Aorta (tissue), 5 donors: ENCODE results near the gene MRM3. TPM values are rescaled to one million over a fixed set of nuclear protein-coding genes. Genes with fewer than 3 reads are reported as not detected.
A peak's percentile ranks its signal among the peaks of the same experiment; 100 is the strongest.
"Not testable (repeated sequence)": the region's sequence is repeated elsewhere in the genome, so short reads cannot be mapped to it uniquely, and the experiment has no call there.

Experiments used
- ATAC-seq: fragments of 200-7000 bp; cut with Tn5 transposase; one replicate; pipeline ENCODE4 v1.9.1; 2022; ENCODE audit warnings: moderate library complexity; ENCODE audit not compliant: low FRiP score
- DNase-seq, 2 donors: peaks; one replicate each; pipeline ENCODE4 v3.0.0-alpha.2; 2020
- H3K27ac ChIP-seq, 2 donors: one replicate each; pipeline ENCODE4 v1.5.1; 2013; ENCODE audit warnings: low read length in 2 of 2, mild to moderate bottlenecking in 2 of 2, moderate library complexity in 2 of 2, control low read depth in 1 of 2, inconsistent platforms in 1 of 2, low read depth in 1 of 2
- H3K27me3 ChIP-seq, 2 donors: one replicate each; pipeline ENCODE4 v1.6.1; 2013; ENCODE audit warnings: control low read depth in 1 of 2, low read length in 1 of 2, mild to moderate bottlenecking in 1 of 2, moderate library complexity in 1 of 2; ENCODE audit not compliant: insufficient read depth in 2 of 2, control insufficient read depth in 1 of 2
- H3K36me3 ChIP-seq, 2 donors: one replicate each; pipeline ENCODE4 v1.6.1; 2013; ENCODE audit warnings: control low read depth in 1 of 2, low read length in 1 of 2, mild to moderate bottlenecking in 1 of 2; ENCODE audit not compliant: insufficient read depth in 2 of 2, control insufficient read depth in 1 of 2
- H3K4me1 ChIP-seq, 2 donors: one replicate each; pipeline ENCODE4 v1.6.1; 2013; ENCODE audit warnings: low read length in 2 of 2, control low read depth in 1 of 2, mild to moderate bottlenecking in 1 of 2, moderate library complexity in 1 of 2; ENCODE audit not compliant: insufficient read depth in 2 of 2, control insufficient read depth in 1 of 2
- H3K4me3 ChIP-seq, 2 donors: one replicate each; pipeline ENCODE4 v1.5.1; 2013; ENCODE audit warnings: low read length in 2 of 2, control low read depth in 1 of 2, mild to moderate bottlenecking in 1 of 2
- H3K9me3 ChIP-seq: one replicate; pipeline ENCODE4 v1.6.1; 2013; ENCODE audit warnings: mild to moderate bottlenecking, low read length; ENCODE audit not compliant: control insufficient read depth
- WGBS, 2 donors: extraction: QIAGEN DNeasy Blood & Tissue Kit; methylation state at CpG; one replicate each; pipeline ENCODE4 v1.1.7; 2013; 5-methylcytosine and 5-hydroxymethylcytosine counted together
- intact Hi-C, 2 donors: fragments of 100-400 bp; cut with DNase I; formaldehyde crosslinking; loops; one replicate each; pipeline versions ENCODE4 v1.14.2 to v1.15.0; 2022
- polyA plus RNA-seq, 2 donors: library from polyadenylated mRNA; stranded (reverse); fragments of 200-250 nt; gene quantifications; one replicate each; pipeline ENCODE4 v1.2.3, GENCODE V29; 2013
- total RNA-seq, 2 donors: library from RNA; stranded (reverse); fragmentation: NEBNext Ultra II Directional; extraction: Animal tissue kit (Norgen Biotek cat#: 25700); gene quantifications; one replicate each; pipeline ENCODE4 v1.2.1, GENCODE V29; 2021
- donor health status: healthy with polysubstance abuse.
- donor health status: Bipolar disorder and iron deficiency.
- donor health status: DM: no; HTN: no; CAD: no.
- donor health status: DM: no; HTN: no; CAD: no.
- donor health status: DM: yes; HTN: yes; CAD: no.

MRM3 gene
- total and polyA plus RNA-seq, 4 donors = 7.8 to 8.9 (median 7.9) TPM

DNA sequence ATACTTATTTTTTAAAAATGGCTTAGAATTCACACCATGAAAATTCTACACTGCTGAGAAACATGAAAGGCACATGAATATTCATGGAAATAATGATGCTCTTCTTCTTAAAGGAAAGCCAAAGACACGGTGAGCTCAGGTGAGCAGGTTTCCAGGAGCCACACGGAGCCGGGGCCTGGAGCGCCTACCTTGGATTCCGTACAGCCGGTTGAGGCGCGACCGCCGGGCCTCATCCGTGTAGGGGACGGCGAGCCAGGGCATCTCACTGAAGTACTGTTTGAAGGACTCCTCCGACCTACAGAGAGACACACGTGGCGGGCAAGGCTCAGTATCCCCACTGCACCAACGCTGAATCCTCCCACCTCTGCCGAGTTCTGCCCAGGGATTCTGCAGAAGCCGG is 37.1 kb downstream of the MRM3 start:
- no peaks in the 10 kb centered on the region for H3K27me3 ChIP-seq
- no peaks in the 10 kb centered on the region for H3K36me3 ChIP-seq
- H3K9me3 ChIP-seq = no peaks in the 10 kb centered on the region
- 93 to 94% methylated on average over 19 of the region's 19 CpGs for WGBS, 2 donors
- H3K4me1 ChIP-seq = no peaks in the 10 kb centered on the region
- no peak for DNase-seq
- intact Hi-C loops = no loop called here
- no peak overlapping the region for H3K27ac ChIP-seq
- no peak for ATAC-seq
- no peak overlapping the region for H3K4me3 ChIP-seq

DNA sequence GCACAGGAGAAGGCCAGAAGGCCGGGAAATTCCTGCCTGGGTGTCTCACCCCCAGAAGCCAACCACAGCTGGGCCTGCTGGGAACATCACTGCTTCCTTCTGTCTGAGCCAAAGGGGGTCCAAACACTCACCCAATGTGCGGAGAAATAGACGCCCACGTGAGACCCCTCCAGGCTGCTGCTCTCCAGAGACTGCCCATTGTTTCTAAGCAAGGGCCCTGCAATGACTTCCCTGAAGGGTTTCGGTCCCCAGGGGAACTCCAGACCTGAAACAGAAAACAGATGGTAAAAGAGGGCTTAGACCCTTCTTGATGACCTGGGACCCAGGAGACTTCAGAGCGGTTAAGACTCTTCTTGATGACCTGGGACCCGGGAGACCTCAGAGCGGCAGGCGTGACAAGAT is 41.3 kb downstream of the MRM3 start:
- intact Hi-C loops = no loop called here
- DNase-seq (no peak), ATAC-seq (no peak)
- no peaks in the 10 kb centered on the region for H3K9me3 ChIP-seq
- no peak overlapping the region for H3K4me3 ChIP-seq
- H3K27me3 ChIP-seq = no peaks in the 10 kb centered on the region
- no peaks in the 10 kb centered on the region for H3K4me1 ChIP-seq
- H3K36me3 ChIP-seq = no peaks in the 10 kb centered on the region
- 86 to 91% methylated on average over 9 of the region's 9 CpGs for WGBS, 2 donors
- H3K27ac ChIP-seq = no peak overlapping the region

DNA sequence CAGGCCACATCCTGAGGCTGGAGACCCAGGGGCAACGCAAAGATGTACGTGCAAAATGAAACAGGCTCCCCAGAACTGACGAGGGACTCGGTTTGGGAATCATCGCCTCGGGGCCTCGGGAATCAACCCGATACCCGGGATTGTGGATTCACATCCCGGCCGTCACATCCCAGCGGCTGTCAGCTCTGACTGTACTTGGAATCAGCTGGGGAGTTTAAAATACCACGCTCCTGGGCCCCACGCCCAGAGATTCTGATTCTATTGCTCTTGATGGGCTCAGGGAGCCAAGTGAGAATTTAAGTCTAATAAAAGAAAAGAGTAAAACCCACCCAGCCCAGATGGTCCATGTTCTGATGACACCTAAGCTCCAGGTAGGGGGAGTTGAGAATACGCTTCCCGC is 42.2 kb downstream of the MRM3 start:
- DNase-seq = no peak
- Histone ChIP-seq H3K4me1 (no peaks in the 10 kb centered on the region), H3K9me3 (no peaks in the 10 kb centered on the region), H3K4me3 (no peak overlapping the region), H3K36me3 (no peaks in the 10 kb centered on the region), H3K27ac (no peak overlapping the region), H3K27me3 (no peaks in the 10 kb centered on the region)
- intact Hi-C loops = no loop called here
- WGBS, 2 donors = 60 to 85% methylated on average over 16 of the region's 16 CpGs
- no peak for ATAC-seq

DNA sequence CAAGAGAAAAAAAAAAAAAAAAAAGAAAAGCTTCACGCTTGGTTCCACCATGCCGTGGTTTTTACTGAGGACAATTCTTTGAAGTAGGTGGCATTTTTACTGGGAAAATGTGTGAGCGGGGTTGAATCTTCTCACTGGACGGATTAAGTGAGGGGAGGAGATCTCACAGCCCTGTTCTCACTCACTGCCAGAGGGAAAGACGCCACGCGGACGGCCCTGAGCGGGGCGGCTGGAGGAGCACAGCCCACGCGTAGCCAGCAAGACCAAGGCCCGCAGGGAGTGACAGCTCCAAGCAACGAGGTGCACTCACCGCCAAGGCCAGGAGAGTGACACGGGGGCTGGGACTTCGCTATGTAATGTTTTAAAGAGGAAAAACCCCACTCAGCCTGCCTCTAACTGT is 43.1 kb downstream of the MRM3 start:
- Histone ChIP-seq H3K4me3 (no peak overlapping the region), H3K9me3 (no peaks in the 10 kb centered on the region), H3K27ac (no peak overlapping the region), H3K36me3 (no peaks in the 10 kb centered on the region), H3K27me3 (no peaks in the 10 kb centered on the region), H3K4me1 (no peaks in the 10 kb centered on the region)
- ATAC-seq (peak; percentile 26), DNase-seq (no peak)
- 79 to 80% methylated on average over 17 of the region's 17 CpGs for WGBS, 2 donors
- intact Hi-C loops = no loop called here

DNA sequence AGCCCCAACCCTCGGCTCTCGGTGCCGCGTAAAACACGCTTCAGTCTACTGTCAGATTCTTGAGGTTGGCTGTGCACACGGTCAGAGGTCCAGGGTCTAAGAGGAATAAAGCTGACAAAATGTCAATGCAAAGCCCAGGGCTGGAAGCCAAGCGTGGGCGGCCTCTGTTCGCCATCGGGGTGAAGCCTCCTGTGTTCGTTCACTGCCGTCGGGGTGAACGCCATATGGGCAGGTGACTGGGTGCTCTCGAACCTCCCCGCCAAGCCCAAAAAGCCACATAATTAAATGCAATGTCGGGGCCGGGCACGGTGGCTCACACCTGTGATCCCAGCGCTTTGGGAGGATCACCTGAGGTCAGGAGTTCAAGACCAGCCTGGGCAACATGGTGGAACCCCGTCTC is 44.6 kb downstream of the MRM3 start:
- DNase-seq = no peak
- ATAC-seq = no peak
- intact Hi-C loops = no loop called here
- Histone ChIP-seq H3K27me3 (no peaks in the 10 kb centered on the region), H3K9me3 (no peaks in the 10 kb centered on the region), H3K4me1 (no peaks in the 10 kb centered on the region), H3K4me3 (no peak overlapping the region), H3K36me3 (no peaks in the 10 kb centered on the region), H3K27ac (no peak overlapping the region)
- WGBS, 2 donors = 91% methylated on average over 21 of the region's 21 CpGs

DNA sequence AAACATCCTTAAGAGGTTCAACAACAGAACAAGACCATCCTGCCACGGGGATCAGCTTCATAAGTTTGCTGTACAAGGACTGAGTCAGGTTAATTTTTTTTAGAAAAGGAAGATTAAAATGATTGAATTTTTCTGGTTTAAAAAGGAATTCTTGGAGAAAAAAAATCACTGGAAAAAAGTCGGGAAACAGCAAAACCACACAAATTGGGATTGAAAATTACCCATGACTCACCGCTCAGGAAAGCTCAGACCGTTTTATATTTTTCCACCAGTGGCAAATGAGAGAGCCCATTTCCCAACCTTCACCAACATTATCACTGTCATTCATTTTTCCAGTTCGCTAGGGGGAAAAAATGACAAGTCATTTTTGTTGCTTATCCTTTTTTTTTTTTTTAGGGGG is 46.6 kb downstream of the MRM3 start:
- no peaks in the 10 kb centered on the region for H3K27me3 ChIP-seq
- intact Hi-C loops = no loop called here
- no peaks in the 10 kb centered on the region for H3K4me1 ChIP-seq
- H3K36me3 ChIP-seq = no peaks in the 10 kb centered on the region
- no peaks in the 10 kb centered on the region for H3K9me3 ChIP-seq
- DNase-seq (no peak), ATAC-seq (no peak)
- WGBS, 2 donors = 78 to 81% methylated on average over 5 of the region's 5 CpGs
- no peak overlapping the region for H3K27ac ChIP-seq
- no peak overlapping the region for H3K4me3 ChIP-seq

GRCh38 chr17:829614-830013 is 47.5 kb downstream of the MRM3 start:
- 94 to 96% methylated on average over 3 of the region's 3 CpGs for WGBS, 2 donors
- H3K36me3 ChIP-seq, ATAC-seq, H3K4me3 ChIP-seq, DNase-seq, intact Hi-C loops, H3K4me1 ChIP-seq, H3K27me3 ChIP-seq, H3K27ac ChIP-seq, H3K9me3 ChIP-seq: not testable (repeated sequence)

DNA sequence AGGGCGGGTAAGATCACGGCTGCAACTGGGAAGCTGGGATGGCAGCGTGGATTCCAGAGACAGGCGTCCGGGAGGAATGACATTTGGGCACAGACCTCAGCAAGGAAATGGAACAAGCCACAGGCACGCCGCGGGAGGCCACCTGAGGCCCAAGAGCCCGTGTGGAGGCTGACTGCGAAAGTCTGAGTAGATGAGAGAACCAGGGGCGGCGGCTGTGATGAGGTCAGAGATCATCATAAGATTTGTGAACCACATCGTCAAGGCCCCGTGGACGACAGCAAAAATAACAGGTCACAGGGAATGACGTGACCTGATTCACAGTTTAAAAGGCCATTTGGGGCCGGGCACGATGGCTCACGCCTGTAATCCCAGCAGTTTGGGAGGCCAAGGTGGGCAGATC is 48.2 kb downstream of the MRM3 start:
- intact Hi-C loops = no loop called here
- Histone ChIP-seq H3K27ac (no peak overlapping the region), H3K27me3 (no peaks in the 10 kb centered on the region), H3K4me1 (no peaks in the 10 kb centered on the region), H3K36me3 (no peaks in the 10 kb centered on the region), H3K9me3 (no peaks in the 10 kb centered on the region), H3K4me3 (no peak overlapping the region)
- no peak for ATAC-seq
- DNase-seq = no peak
- 84 to 86% methylated on average over 19 of the region's 19 CpGs for WGBS, 2 donors

- intact Hi-C loops = no loop called here
- H3K27ac ChIP-seq = no peak overlapping the region
- no peaks in the 10 kb centered on the region for H3K4me1 ChIP-seq
- WGBS, 2 donors = 90 to 94% methylated on average over 7 of the region's 7 CpGs
- H3K27me3 ChIP-seq = no peaks in the 10 kb centered on the region
- no peaks in the 10 kb centered on the region for H3K36me3 ChIP-seq
- H3K9me3 ChIP-seq = no peaks in the 10 kb centered on the region
- no peak for DNase-seq
- no peak overlapping the region for H3K4me3 ChIP-seq
- ATAC-seq = no peak
These were observed 48.8 kb downstream of the MRM3 start for GRCh38 chr17:830950-831349.
